NCI-H748 (cell line): Measurements from ENCODE around the gene PLCG1.

Experiments
- DNase-seq: peaks from one replicate; lab custom pipeline; 2025; ENCODE audit not compliant: unreplicated experiment; lab: John Stamatoyannopoulos, UW

Gene PLCG1

GRCh38 chr20:41165001-41165882 lies 27.9 kb downstream of the PLCG1 start:
- DNase-seq = no peak

GRCh38 chr20:41166201-41167117 lies 29.1 kb downstream of the PLCG1 start:
- no peak for DNase-seq

- DNase-seq = no peak
These were observed 29.8 kb downstream of the PLCG1 start for GRCh38 chr20:41167118-41167470.

- no peak for DNase-seq
These were observed 30.3 kb downstream of the PLCG1 start for GRCh38 chr20:41167481-41168253.

- no peak for DNase-seq
These were observed 31.2 kb downstream of the PLCG1 start for GRCh38 chr20:41168281-41169161.

- no peak for DNase-seq
These were observed 31.9 kb downstream of the PLCG1 start for GRCh38 chr20:41169162-41169690.

GRCh38 chr20:41169791-41170351 lies 32.5 kb downstream of the PLCG1 start:
- DNase-seq = no peak

- no peak for DNase-seq
These were observed 33.2 kb downstream of the PLCG1 start for GRCh38 chr20:41170386-41171105.

- no peak for DNase-seq
These were observed 34.5 kb downstream of the PLCG1 start for GRCh38 chr20:41171736-41172295.

GRCh38 chr20:41172296-41173140 lies 35.2 kb downstream of the PLCG1 start:
- no peak for DNase-seq

- peak; percentile 60 for DNase-seq
These were observed 35.9 kb downstream of the PLCG1 start for GRCh38 chr20:41173161-41173721.

GRCh38 chr20:41173791-41174341 lies 36.5 kb downstream of the PLCG1 start:
- no peak for DNase-seq

- DNase-seq = no peak
These were observed 37.0 kb downstream of the PLCG1 start for GRCh38 chr20:41174373-41174772.

- no peak for DNase-seq
These were observed 37.4 kb downstream of the PLCG1 start for GRCh38 chr20:41174782-41175181.

GRCh38 chr20:41175201-41175651 lies 37.9 kb downstream of the PLCG1 start:
- DNase-seq = no peak

GRCh38 chr20:41175727-41176330 lies 38.5 kb downstream of the PLCG1 start:
- DNase-seq = no peak
